Measurements from ENCODE around the gene TPO.

GRCh38 chr2:1572638-1573037 lies 159.4 kb downstream of the TPO start:
- TF ChIP-seq POLR2AphosphoS5 (IDR thresholded peaks at IDR 0.05; ENCODE audit: low read depth, low read length) (no peak), CTCF (IDR thresholded peaks at IDR 0.05) (no peak), SIN3A (IDR thresholded peaks at IDR 0.05; ENCODE audit: borderline replicate concordance, insufficient read depth, low read depth, low read length) (no peak)

Data from Panc1 (cell line).